GM12873 (cell line): ENCODE measurements around the gene MCTP2.

ENCODE experiments used
- CTCF ChIP-seq: IDR thresholded peaks from 2 replicates; pipeline ENCODE4 v1.5.1; 2012; ENCODE audit warnings: low read depth, mild to moderate bottlenecking, moderate library complexity, low read length, control low read depth; ENCODE audit not compliant: insufficient read depth; ENCODE audit errors: missing control alignments

The MCTP2 gene

GRCh38 chr15:94446441-94446840 lies 215.1 kb downstream of the MCTP2 start:
- TF ChIP-seq CTCF: no peak

GRCh38 chr15:94451466-94451865 lies 220.1 kb downstream of the MCTP2 start:
- no peak for TF ChIP-seq CTCF

- TF ChIP-seq CTCF: no peak
These were observed 222.0 kb downstream of the MCTP2 start for GRCh38 chr15:94453227-94453988.

- TF ChIP-seq CTCF: no peak
These were observed 223.9 kb downstream of the MCTP2 start for GRCh38 chr15:94455297-94455696.

- TF ChIP-seq CTCF: no peak
These were observed 224.9 kb downstream of the MCTP2 start for GRCh38 chr15:94456226-94456625.

GRCh38 chr15:94457661-94458060 lies 226.3 kb downstream of the MCTP2 start:
- TF ChIP-seq CTCF: no peak

GRCh38 chr15:94460624-94461023 lies 229.3 kb downstream of the MCTP2 start:
- no peak for TF ChIP-seq CTCF
